ENCODE data around the gene MAN1C1.

Gene MAN1C1

GRCh38 chr1:25700626-25701025 is 84.0 kb downstream of the MAN1C1 start:
- TF ChIP-seq ZC3H10 (CRISPR knock-in tag; IDR thresholded peaks at IDR 0.05): no peak
- no peak for TF ChIP-seq OSR1 (CRISPR knock-in tag; IDR thresholded peaks at IDR 0.05)
- TF ChIP-seq ZFP30 (CRISPR knock-in tag; IDR thresholded peaks at IDR 0.05): no peak
- ATAC-seq: peak; percentile 58

DNA sequence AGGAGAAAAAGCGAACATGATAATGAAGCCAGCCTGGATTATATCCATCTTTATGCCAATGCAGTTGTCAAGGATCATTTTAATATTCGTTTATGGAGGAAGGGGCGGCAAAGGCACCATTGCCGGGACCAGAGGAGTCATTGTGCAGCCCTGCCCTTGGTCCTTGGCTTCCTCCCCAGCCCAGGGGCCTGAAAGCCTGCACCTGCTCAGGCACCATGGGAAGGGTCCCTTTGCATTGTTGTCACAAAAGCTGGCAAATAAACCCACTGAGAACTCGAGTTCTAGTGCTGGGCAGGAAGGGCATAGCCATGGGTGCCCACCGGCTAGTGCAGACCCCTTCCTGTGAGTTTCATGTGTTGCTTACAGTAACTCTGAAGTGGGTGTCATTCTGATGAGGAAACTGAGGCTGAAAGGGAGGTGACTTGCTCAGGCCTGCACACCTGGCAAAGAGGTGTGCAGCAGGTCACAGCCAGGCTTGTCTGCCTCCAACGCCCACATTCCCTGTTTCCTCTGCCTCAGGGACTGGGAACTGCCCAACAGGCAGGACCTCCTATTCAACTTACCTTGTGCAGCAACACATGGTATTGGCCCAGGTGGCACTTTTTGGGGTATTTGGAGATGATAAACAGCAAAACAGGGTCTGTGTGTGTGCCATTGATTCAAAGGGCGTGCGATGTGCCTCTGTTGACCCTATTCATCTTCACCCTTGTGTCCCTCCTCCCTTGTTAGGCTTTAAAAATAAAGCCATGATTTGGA is 84.6 kb downstream of the MAN1C1 start:
- ATAC-seq: no peak
- TF ChIP-seq ARNTL (CRISPR knock-in tag; IDR thresholded peaks at IDR 0.05; ENCODE audit: borderline replicate concordance, low read depth) (no peak), PPARA (CRISPR knock-in tag; IDR thresholded peaks at IDR 0.05; ENCODE audit: borderline replicate concordance) (no peak), ZNF8 (CRISPR knock-in tag; IDR thresholded peaks at IDR 0.05) (no peak), TCF4 (CRISPR knock-in tag; IDR thresholded peaks at IDR 0.05; ENCODE audit: borderline replicate concordance) (no peak), ISL1 (CRISPR knock-in tag; IDR thresholded peaks at IDR 0.05) (no peak), TOX (CRISPR knock-in tag; IDR thresholded peaks at IDR 0.05; ENCODE audit: borderline replicate concordance) (no peak), OSR1 (CRISPR knock-in tag; IDR thresholded peaks at IDR 0.05) (no peak)
- TF ChIP-seq, protein P1, sequence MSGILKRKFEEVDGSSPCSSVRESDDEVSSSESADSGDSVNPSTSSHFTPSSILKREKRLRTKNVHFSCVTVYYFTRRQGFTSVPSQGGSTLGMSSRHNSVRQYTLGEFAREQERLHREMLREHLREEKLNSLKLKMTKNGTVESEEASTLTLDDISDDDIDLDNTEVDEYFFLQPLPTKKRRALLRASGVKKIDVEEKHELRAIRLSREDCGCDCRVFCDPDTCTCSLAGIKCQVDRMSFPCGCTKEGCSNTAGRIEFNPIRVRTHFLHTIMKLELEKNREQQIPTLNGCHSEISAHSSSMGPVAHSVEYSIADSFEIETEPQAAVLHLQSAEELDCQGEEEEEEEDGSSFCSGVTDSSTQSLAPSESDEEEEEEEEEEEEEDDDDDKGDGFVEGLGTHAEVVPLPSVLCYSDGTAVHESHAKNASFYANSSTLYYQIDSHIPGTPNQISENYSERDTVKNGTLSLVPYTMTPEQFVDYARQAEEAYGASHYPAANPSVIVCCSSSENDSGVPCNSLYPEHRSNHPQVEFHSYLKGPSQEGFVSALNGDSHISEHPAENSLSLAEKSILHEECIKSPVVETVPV (CRISPR knock-in tag; IDR thresholded peaks at IDR 0.05): no peak

DNA sequence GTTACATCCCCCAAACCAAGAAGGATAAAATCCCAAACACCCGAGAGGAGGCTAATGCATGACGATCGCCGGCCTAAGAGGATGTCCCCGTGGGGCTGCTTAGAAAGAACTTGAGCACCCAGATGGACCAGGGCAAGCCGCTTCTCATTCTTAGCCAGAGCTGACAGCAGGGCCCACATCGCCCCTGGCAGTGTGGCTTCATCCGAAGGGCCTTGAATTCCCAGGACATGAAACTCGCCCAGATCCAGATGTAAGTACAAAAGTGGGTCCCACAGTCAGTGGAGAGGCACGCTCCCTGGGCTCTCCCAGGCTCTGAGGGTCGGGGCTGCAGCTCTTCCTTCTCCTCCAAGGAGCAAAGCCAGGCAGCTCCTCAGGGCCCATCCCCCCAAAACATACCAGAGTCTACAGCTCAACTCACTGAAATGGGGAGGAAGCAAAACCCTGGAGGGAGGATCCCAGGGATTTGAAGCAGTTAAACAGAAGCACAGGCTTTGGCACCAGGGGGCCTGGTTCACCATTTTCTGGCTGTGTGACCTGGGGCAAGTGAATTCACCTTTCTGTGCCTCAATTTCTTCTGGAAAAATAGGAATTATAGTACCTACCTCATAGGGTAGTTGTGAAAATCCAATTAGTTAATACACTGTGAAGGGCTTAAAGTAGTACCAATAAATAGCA is 85.6 kb downstream of the MAN1C1 start:
- ATAC-seq: no peak; the same call in 2 of the 3 replicates
- TF ChIP-seq TCF4 (CRISPR knock-in tag; IDR thresholded peaks at IDR 0.05; ENCODE audit: borderline replicate concordance) (no peak), BACH2 (CRISPR knock-in tag; IDR thresholded peaks at IDR 0.05; ENCODE audit: borderline replicate concordance) (no peak), ZNF70 (CRISPR knock-in tag; IDR thresholded peaks at IDR 0.05) (no peak), ARNTL (CRISPR knock-in tag; IDR thresholded peaks at IDR 0.05; ENCODE audit: borderline replicate concordance, low read depth) (no peak), ZC3H10 (CRISPR knock-in tag; IDR thresholded peaks at IDR 0.05) (no peak), PATZ1 (CRISPR knock-in tag; IDR thresholded peaks at IDR 0.05; ENCODE audit: borderline replicate concordance) (no peak), ZNF8 (CRISPR knock-in tag; IDR thresholded peaks at IDR 0.05) (no peak), ZFP3 (CRISPR knock-in tag; IDR thresholded peaks at IDR 0.05) (no peak), GLIS3 (CRISPR knock-in tag; IDR thresholded peaks at IDR 0.05) (no peak), POU6F1 (CRISPR knock-in tag; IDR thresholded peaks at IDR 0.05; ENCODE audit: borderline replicate concordance, low read depth) (no peak), ZNF565 (CRISPR knock-in tag; conservative IDR thresholded peaks at IDR 0.05; ENCODE audit: low read depth) (no peak), ESRRG (CRISPR knock-in tag; IDR thresholded peaks at IDR 0.05) (no peak), ZFP30 (CRISPR knock-in tag; IDR thresholded peaks at IDR 0.05) (no peak), SNAI2 (CRISPR knock-in tag; IDR thresholded peaks at IDR 0.05) (no peak), CSDC2 (CRISPR knock-in tag; IDR thresholded peaks at IDR 0.05) (no peak), PPARA (CRISPR knock-in tag; IDR thresholded peaks at IDR 0.05; ENCODE audit: borderline replicate concordance) (no peak)
- TF ChIP-seq, protein P2, sequence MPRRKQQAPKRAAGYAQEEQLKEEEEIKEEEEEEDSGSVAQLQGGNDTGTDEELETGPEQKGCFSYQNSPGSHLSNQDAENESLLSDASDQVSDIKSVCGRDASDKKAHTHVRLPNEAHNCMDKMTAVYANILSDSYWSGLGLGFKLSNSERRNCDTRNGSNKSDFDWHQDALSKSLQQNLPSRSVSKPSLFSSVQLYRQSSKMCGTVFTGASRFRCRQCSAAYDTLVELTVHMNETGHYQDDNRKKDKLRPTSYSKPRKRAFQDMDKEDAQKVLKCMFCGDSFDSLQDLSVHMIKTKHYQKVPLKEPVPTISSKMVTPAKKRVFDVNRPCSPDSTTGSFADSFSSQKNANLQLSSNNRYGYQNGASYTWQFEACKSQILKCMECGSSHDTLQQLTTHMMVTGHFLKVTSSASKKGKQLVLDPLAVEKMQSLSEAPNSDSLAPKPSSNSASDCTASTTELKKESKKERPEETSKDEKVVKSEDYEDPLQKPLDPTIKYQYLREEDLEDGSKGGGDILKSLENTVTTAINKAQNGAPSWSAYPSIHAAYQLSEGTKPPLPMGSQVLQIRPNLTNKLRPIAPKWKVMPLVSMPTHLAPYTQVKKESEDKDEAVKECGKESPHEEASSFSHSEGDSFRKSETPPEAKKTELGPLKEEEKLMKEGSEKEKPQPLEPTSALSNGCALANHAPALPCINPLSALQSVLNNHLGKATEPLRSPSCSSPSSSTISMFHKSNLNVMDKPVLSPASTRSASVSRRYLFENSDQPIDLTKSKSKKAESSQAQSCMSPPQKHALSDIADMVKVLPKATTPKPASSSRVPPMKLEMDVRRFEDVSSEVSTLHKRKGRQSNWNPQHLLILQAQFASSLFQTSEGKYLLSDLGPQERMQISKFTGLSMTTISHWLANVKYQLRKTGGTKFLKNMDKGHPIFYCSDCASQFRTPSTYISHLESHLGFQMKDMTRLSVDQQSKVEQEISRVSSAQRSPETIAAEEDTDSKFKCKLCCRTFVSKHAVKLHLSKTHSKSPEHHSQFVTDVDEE (CRISPR knock-in tag; IDR thresholded peaks at IDR 0.05): no peak
- TF ChIP-seq, protein P3, sequence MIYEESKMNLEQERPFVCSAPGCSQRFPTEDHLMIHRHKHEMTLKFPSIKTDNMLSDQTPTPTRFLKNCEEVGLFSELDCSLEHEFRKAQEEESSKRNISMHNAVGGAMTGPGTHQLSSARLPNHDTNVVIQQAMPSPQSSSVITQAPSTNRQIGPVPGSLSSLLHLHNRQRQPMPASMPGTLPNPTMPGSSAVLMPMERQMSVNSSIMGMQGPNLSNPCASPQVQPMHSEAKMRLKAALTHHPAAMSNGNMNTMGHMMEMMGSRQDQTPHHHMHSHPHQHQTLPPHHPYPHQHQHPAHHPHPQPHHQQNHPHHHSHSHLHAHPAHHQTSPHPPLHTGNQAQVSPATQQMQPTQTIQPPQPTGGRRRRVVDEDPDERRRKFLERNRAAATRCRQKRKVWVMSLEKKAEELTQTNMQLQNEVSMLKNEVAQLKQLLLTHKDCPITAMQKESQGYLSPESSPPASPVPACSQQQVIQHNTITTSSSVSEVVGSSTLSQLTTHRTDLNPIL (CRISPR knock-in tag; IDR thresholded peaks at IDR 0.05; ENCODE audit: low read depth): no peak

Measured in SK-N-SH treated with all-trans-retinoic acid at 6 μM for 48 hours (cell line).